H9 (cell line): Measurements from ENCODE around the gene FBXW4. TPM values are rescaled to one million over a fixed set of nuclear protein-coding genes. Genes with fewer than 3 reads are reported as not detected.

Experiments
- DNase-seq: peaks from one replicate; pipeline ENCODE4 v3.0.0-alpha.2; 2017
- H2AFZ ChIP-seq: one replicate; pipeline ENCODE4 v1.6.1; 2013; ENCODE audit warnings: mild to moderate bottlenecking, low read length, control low read depth, moderate library complexity
- H2AK5ac ChIP-seq: 2 replicates; pipeline ENCODE4 v1.6.1; 2013; ENCODE audit warnings: low read length, control low read depth, mixed read lengths; ENCODE audit not compliant: insufficient read length
- H2BK120ac ChIP-seq: one replicate; pipeline ENCODE4 v1.6.1; 2013; ENCODE audit warnings: low read depth, mild to moderate bottlenecking, low read length, control low read depth, inconsistent platforms; ENCODE audit not compliant: poor library complexity, severe bottlenecking
- H2BK12ac ChIP-seq: 2 replicates; pipeline ENCODE4 v1.6.1; 2013; ENCODE audit warnings: low read length, control low read depth, mixed read lengths, low read depth; ENCODE audit not compliant: insufficient read length
- H2BK15ac ChIP-seq: 2 replicates; pipeline ENCODE4 v1.6.1; 2013; ENCODE audit warnings: low read depth, low read length, control low read depth
- H2BK20ac ChIP-seq: one replicate; pipeline ENCODE4 v1.6.1; 2013; ENCODE audit warnings: low read depth, mild to moderate bottlenecking, low read length, control low read depth, inconsistent platforms; ENCODE audit not compliant: poor library complexity, severe bottlenecking
- H2BK5ac ChIP-seq: 2 replicates; pipeline ENCODE4 v1.6.1; 2013; ENCODE audit warnings: low read length, control low read depth, mixed read lengths; ENCODE audit not compliant: insufficient read length
- H3K14ac ChIP-seq: 2 replicates; pipeline ENCODE4 v1.6.1; 2013; ENCODE audit warnings: low read length, control low read depth; ENCODE audit not compliant: insufficient read depth
- H3K18ac ChIP-seq: 2 replicates; pipeline ENCODE4 v1.6.1; 2013; ENCODE audit warnings: low read depth, mild to moderate bottlenecking, mixed read lengths, low read length, control low read depth; ENCODE audit not compliant: insufficient read length
- H3K23ac ChIP-seq: 2 replicates; pipeline ENCODE4 v1.6.1; 2013; ENCODE audit warnings: low read length, control low read depth, mixed read lengths, low read depth; ENCODE audit not compliant: insufficient read length
- H3K23me2 ChIP-seq: 2 replicates; pipeline ENCODE4 v1.6.1; 2013; ENCODE audit warnings: low read depth, mild to moderate bottlenecking, mixed read lengths, low read length, control low read depth; ENCODE audit not compliant: insufficient read length, poor library complexity, severe bottlenecking
- H3K27ac ChIP-seq: 2 replicates; pipeline ENCODE4 v1.5.1; 2013; ENCODE audit warnings: low read length, control low read depth, mixed read lengths, low read depth; ENCODE audit not compliant: insufficient read length
- H3K27me3 ChIP-seq: 2 replicates; pipeline ENCODE4 v1.6.1; 2013; ENCODE audit warnings: low read length, control low read depth, inconsistent platforms; ENCODE audit not compliant: insufficient read depth
- H3K4ac ChIP-seq: 2 replicates; pipeline ENCODE4 v1.6.1; 2013; ENCODE audit warnings: low read depth, mild to moderate bottlenecking, control low read depth, inconsistent platforms, low read length, moderate library complexity
- H3K4me1 ChIP-seq: 2 replicates; pipeline ENCODE4 v1.6.1; 2013; ENCODE audit warnings: low read length, control low read depth, inconsistent platforms; ENCODE audit not compliant: insufficient read depth
- H3K4me2 ChIP-seq: 2 replicates; pipeline ENCODE4 v1.6.1; 2013; ENCODE audit warnings: low read length, control low read depth, mixed read lengths; ENCODE audit not compliant: insufficient read length, insufficient read depth
- H3K56ac ChIP-seq: 2 replicates; pipeline ENCODE4 v1.6.1; 2013; ENCODE audit warnings: low read depth, mild to moderate bottlenecking, mixed read lengths, low read length, control low read depth; ENCODE audit not compliant: insufficient read length
- H3K79me1 ChIP-seq: 2 replicates; pipeline ENCODE4 v1.6.1; 2013; ENCODE audit warnings: low read depth, mild to moderate bottlenecking, moderate library complexity, low read length, control low read depth, inconsistent platforms; ENCODE audit not compliant: insufficient read depth, poor library complexity, severe bottlenecking
- H3K79me2 ChIP-seq: 2 replicates; pipeline ENCODE4 v1.6.1; 2013; ENCODE audit warnings: low read length, control low read depth, inconsistent platforms; ENCODE audit not compliant: insufficient read depth
- H3K9ac ChIP-seq: 2 replicates; pipeline ENCODE4 v1.6.1; 2013; ENCODE audit warnings: low read length, control low read depth, mixed read lengths; ENCODE audit not compliant: insufficient read length; ENCODE audit errors: extremely low read depth
- H3K9me3 ChIP-seq: one replicate; pipeline ENCODE4 v1.6.1; 2013; ENCODE audit warnings: low read depth, low read length, inconsistent platforms; ENCODE audit not compliant: control insufficient read depth
- H3T11ph ChIP-seq: one replicate; pipeline ENCODE4 v1.6.1; 2013; ENCODE audit warnings: mild to moderate bottlenecking, low read length, control low read depth, inconsistent platforms
- H4K20me1 ChIP-seq: one replicate; pipeline ENCODE4 v1.6.1; 2013; ENCODE audit not compliant: control insufficient read depth, insufficient read length, insufficient read depth
- H4K5ac ChIP-seq: 2 replicates; pipeline ENCODE4 v1.6.1; 2013; ENCODE audit warnings: low read depth, mild to moderate bottlenecking, mixed read lengths, low read length, control low read depth; ENCODE audit not compliant: insufficient read length
- H4K8ac ChIP-seq: replicated peaks from 2 replicates; pipeline ENCODE4 v1.6.1; 2013; ENCODE audit warnings: low read length, control low read depth, mixed read lengths, low read depth; ENCODE audit not compliant: insufficient read length
- H4K91ac ChIP-seq: 2 replicates; pipeline ENCODE4 v1.6.1; 2013; ENCODE audit warnings: low read depth, mild to moderate bottlenecking, moderate library complexity, mixed read lengths, low read length, control low read depth; ENCODE audit not compliant: insufficient read length
- H3K27ac Mint-ChIP-seq, 3 experiments: 2 replicates in 2 of 3; 3 replicates in 1 of 3; pipeline ENCODE4 v1.8.0; 2020 to 2021; ENCODE audit warnings: mixed read lengths in 3 of 3, mild to moderate bottlenecking in 1 of 3, moderate library complexity in 1 of 3
- H3K27me3 Mint-ChIP-seq: 2 replicates; pipeline ENCODE4 v1.8.0; 2021; ENCODE audit warnings: low read depth, mild to moderate bottlenecking, moderate library complexity, mixed read lengths
- H3K36me3 Mint-ChIP-seq, 3 experiments: 2 replicates in 2 of 3; 3 replicates in 1 of 3; pipeline ENCODE4 v1.8.0; 2020 to 2021; ENCODE audit warnings: low read depth in 3 of 3, mixed read lengths in 3 of 3; ENCODE audit not compliant: insufficient read depth in 1 of 3
- H3K4me1 Mint-ChIP-seq, 2 experiments: 2 replicates each; pipeline ENCODE4 v1.8.0; 2020; ENCODE audit warnings: mixed read lengths in 2 of 2
- H3K4me3 Mint-ChIP-seq, 2 experiments: 2 replicates in 1 of 2; 3 replicates in 1 of 2; pipeline ENCODE4 v1.8.0; 2020 to 2021; ENCODE audit warnings: mild to moderate bottlenecking in 2 of 2, mixed read lengths in 2 of 2, moderate library complexity in 1 of 2
- H3K9me3 Mint-ChIP-seq, 2 experiments: 2 replicates in 1 of 2; 3 replicates in 1 of 2; pipeline ENCODE4 v1.8.0; 2020; ENCODE audit warnings: mild to moderate bottlenecking in 2 of 2, mixed read lengths in 2 of 2, moderate library complexity in 1 of 2
- WGBS: extraction: QIAGEN DNeasy Blood & Tissue Kit; methylation state at CpG from one replicate; pipeline ENCODE4 v1.1.7; 2013; ENCODE audit warnings: missing lambda C conversion rate, low lambda C conversion rate, mixed read lengths; ENCODE audit not compliant: insufficient read length; ENCODE audit errors: extremely low coverage; 5-methylcytosine and 5-hydroxymethylcytosine counted together
- total RNA-seq: library from RNA; stranded (reverse); gene quantifications from 2 replicates; pipeline ENCODE4 v1.2.1, GENCODE V29; 2021
- TF ChIP-seq, protein P1 (sequence below): fragments of 200-600 bp; sonication (generic); conservative IDR thresholded peaks from 3 replicates; pipeline ENCODE4 v1.8.0; 2021; ENCODE audit warnings: antibody characterized with exemption, mild to moderate bottlenecking

The FBXW4 gene
- total RNA-seq, 1 experiment from 2014 or later, result 41.6 TPM

DNA sequence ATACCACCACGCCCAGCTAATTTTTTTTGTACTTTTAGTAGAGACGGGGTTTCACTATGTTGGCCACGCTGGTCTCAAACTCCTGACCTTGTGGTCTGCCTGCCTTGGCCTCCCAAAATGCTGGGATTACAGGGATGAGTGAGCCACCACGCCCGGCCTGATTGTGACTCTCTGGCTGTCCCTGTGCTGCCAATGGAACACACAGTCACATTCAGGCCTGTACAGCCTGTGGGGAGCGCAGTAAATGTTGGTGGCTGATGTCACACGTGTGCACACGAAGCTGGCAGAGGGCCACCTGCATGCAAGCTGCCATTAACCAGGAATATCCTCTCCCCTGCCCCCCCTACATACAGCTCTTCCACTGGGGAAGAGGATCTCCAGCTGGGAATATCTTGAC lies 129.0 kb downstream of the FBXW4 start:
- H3K27ac ChIP-seq, result no peak overlapping the region
- H3K79me2 ChIP-seq, result no peaks in the 10 kb centered on the region
- Mint-ChIP-seq H3K4me3 (peak overlapping the region in 1 of 2 experiments; percentile 11; a peak in 1 of 5 replicates), H3K27ac (no peak overlapping the region; a peak in 1 of 7 replicates), H3K27me3 (peaks cover 77% of the 10 kb centered on the region), H3K9me3 (no peaks in the 10 kb centered on the region; a peak in 1 of 5 replicates), H3K4me1 (peaks cover 22 to 27% of the 10 kb centered on the region in 2 experiments), H3K36me3 (no peaks in the 10 kb centered on the region; a peak in 1 of 7 replicates)
- peaks cover 15% of the 10 kb centered on the region for H3K23me2 ChIP-seq
- no peak overlapping the region for H4K8ac ChIP-seq
- no peak overlapping the region for H2BK5ac ChIP-seq
- H3K9me3 ChIP-seq, result no peaks in the 10 kb centered on the region
- no peak overlapping the region for H2BK12ac ChIP-seq
- H3K14ac ChIP-seq, result no peak overlapping the region; the same call in 1 of the 2 replicates
- peak; percentile 24 for DNase-seq
- no peak overlapping the region for H2AFZ ChIP-seq
- H3K4me1 ChIP-seq, result no peaks in the 10 kb centered on the region
- no peak overlapping the region for H4K5ac ChIP-seq
- no peaks in the 10 kb centered on the region for H4K20me1 ChIP-seq
- H3K23ac ChIP-seq, result no peak overlapping the region
- WGBS, result no CpG with 5 or more reads among the region's 8 CpGs
- H3K9ac ChIP-seq, result no peak overlapping the region
- H2BK20ac ChIP-seq, result no peak overlapping the region
- H2BK120ac ChIP-seq, result no peak overlapping the region
- H3K79me1 ChIP-seq, result no peaks in the 10 kb centered on the region
- no peak overlapping the region for H2AK5ac ChIP-seq
- H3K27me3 ChIP-seq, result peaks cover 8% of the 10 kb centered on the region; the same call in 1 of the 2 replicates
- no peak overlapping the region for H3K18ac ChIP-seq
- no peak overlapping the region for H2BK15ac ChIP-seq
- H4K91ac ChIP-seq, result no peak overlapping the region
- no peak overlapping the region for H3K4ac ChIP-seq
- TF ChIP-seq, protein P1, sequence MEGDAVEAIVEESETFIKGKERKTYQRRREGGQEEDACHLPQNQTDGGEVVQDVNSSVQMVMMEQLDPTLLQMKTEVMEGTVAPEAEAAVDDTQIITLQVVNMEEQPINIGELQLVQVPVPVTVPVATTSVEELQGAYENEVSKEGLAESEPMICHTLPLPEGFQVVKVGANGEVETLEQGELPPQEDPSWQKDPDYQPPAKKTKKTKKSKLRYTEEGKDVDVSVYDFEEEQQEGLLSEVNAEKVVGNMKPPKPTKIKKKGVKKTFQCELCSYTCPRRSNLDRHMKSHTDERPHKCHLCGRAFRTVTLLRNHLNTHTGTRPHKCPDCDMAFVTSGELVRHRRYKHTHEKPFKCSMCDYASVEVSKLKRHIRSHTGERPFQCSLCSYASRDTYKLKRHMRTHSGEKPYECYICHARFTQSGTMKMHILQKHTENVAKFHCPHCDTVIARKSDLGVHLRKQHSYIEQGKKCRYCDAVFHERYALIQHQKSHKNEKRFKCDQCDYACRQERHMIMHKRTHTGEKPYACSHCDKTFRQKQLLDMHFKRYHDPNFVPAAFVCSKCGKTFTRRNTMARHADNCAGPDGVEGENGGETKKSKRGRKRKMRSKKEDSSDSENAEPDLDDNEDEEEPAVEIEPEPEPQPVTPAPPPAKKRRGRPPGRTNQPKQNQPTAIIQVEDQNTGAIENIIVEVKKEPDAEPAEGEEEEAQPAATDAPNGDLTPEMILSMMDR, result no peak
- no peak overlapping the region for H3K4me2 ChIP-seq
- no peak overlapping the region for H3K56ac ChIP-seq
- H3T11ph ChIP-seq, result no peak overlapping the region
